GM11168 (cell line): ENCODE results near the gene PMM1.
"Not testable (repeated sequence)": the region's sequence is repeated elsewhere in the genome, so short reads cannot be mapped to it uniquely, and the experiment has no call there.

ENCODE experiments used
- in situ Hi-C: fragments of 300-500 bp; cut with MboI; formaldehyde crosslinking; loops from one replicate; pipeline ENCODE4 v1.12.0; 2022; ENCODE audit warnings: low sequenced_read_pairs; ENCODE audit not compliant: unreplicated experiment

PMM1 gene

GRCh38 chr22:41589391-41590241 lies at the start of gene PMM1:
TSS of gene PMM1 (minus strand) at chr22:41589840. CDS start at chr22:41589805, 35 bp downstream.
- in situ Hi-C loops, result no loop called here

- in situ Hi-C loops, result no loop called here
Observed at GRCh38 chr22:41638748-41639147, 49.1 kb upstream of the PMM1 start.

GRCh38 chr22:41638124-41638523 lies 48.5 kb upstream of the PMM1 start:
- in situ Hi-C loops, result no loop called here

GRCh38 chr22:41637623-41638022 lies 48.0 kb upstream of the PMM1 start:
- in situ Hi-C loops, result not testable (repeated sequence)

- in situ Hi-C loops, result no loop called here
Observed at GRCh38 chr22:41636467-41636866, 46.8 kb upstream of the PMM1 start.

GRCh38 chr22:41634610-41635009 lies 45.0 kb upstream of the PMM1 start:
- in situ Hi-C loops, result not testable (repeated sequence)

- in situ Hi-C loops, result not testable (repeated sequence)
Observed at GRCh38 chr22:41631615-41632014, 42.0 kb upstream of the PMM1 start.

GRCh38 chr22:41631115-41631514 lies 41.5 kb upstream of the PMM1 start:
- in situ Hi-C loops, result not testable (repeated sequence)

GRCh38 chr22:41625577-41625976 lies 35.9 kb upstream of the PMM1 start:
- in situ Hi-C loops, result no loop called here

- in situ Hi-C loops, result no loop called here
Observed at GRCh38 chr22:41621911-41622179, 32.2 kb upstream of the PMM1 start.

- in situ Hi-C loops, result no loop called here
Observed at GRCh38 chr22:41621099-41621910, 31.7 kb upstream of the PMM1 start, which contains the start of gene XRCC6. TSS of gene XRCC6 (plus strand) at chr22:41621295. CDS start at chr22:41622005, 710 bp downstream.

GRCh38 chr22:41620589-41621098 lies 31.0 kb upstream of the PMM1 start, which contains the start of gene DESI1:
TSS of gene DESI1 (minus strand) at chr22:41621043. CDS start at chr22:41620839, 204 bp downstream.
- in situ Hi-C loops, result no loop called here

GRCh38 chr22:41619979-41620588 lies 30.4 kb upstream of the PMM1 start:
- in situ Hi-C loops, result no loop called here

GRCh38 chr22:41613456-41613855 lies 23.8 kb upstream of the PMM1 start:
- in situ Hi-C loops, result no loop called here

- in situ Hi-C loops, result no loop called here
Observed at GRCh38 chr22:41612603-41613306, 23.1 kb upstream of the PMM1 start.

GRCh38 chr22:41608386-41608785 lies 18.7 kb upstream of the PMM1 start:
- in situ Hi-C loops, result no loop called here

- in situ Hi-C loops, result no loop called here
Observed at GRCh38 chr22:41603873-41604332, 14.3 kb upstream of the PMM1 start.

- in situ Hi-C loops, result no loop called here
Observed at GRCh38 chr22:41600976-41601375, 11.3 kb upstream of the PMM1 start.

GRCh38 chr22:41598891-41599635 lies 9.4 kb upstream of the PMM1 start:
- in situ Hi-C loops, result no loop called here
